ENCODE data around the gene C2orf92.
"Not testable (repeated sequence)": the region's sequence is repeated elsewhere in the genome, so short reads cannot be mapped to it uniquely, and the experiment has no call there.

The C2orf92 gene

GRCh38 chr2:97660044-97660774 is 9.3 kb upstream of the C2orf92 start:
- DNase-seq: no peak

- DNase-seq: no peak
These were observed 8.6 kb upstream of the C2orf92 start for GRCh38 chr2:97660775-97661389.

- DNase-seq: no peak
These were observed 7.6 kb upstream of the C2orf92 start for GRCh38 chr2:97661927-97662326.

- no peak for DNase-seq
These were observed 7.1 kb upstream of the C2orf92 start for GRCh38 chr2:97662386-97662894.

GRCh38 chr2:97662895-97663625 is 6.5 kb upstream of the C2orf92 start:
- peak; percentile 82 for DNase-seq

GRCh38 chr2:97663626-97663961 is 5.9 kb upstream of the C2orf92 start:
- DNase-seq: no peak

GRCh38 chr2:97663962-97664635 is 5.4 kb upstream of the C2orf92 start, which contains the start of gene ACTR1B:
Gene ACTR1B, minus strand, starts transcription at chr2:97664044. Its CDS starts 154 bp downstream, at chr2:97663890.
- peak; percentile 98 for DNase-seq

GRCh38 chr2:97664636-97664970 is 4.9 kb upstream of the C2orf92 start:
- DNase-seq: no peak

- no peak for DNase-seq
These were observed 958 bp downstream of the C2orf92 start for GRCh38 chr2:97670471-97670870.

- no peak for DNase-seq
These were observed 2.0 kb downstream of the C2orf92 start for GRCh38 chr2:97671526-97671925.

GRCh38 chr2:97672606-97673140 is 3.2 kb downstream of the C2orf92 start:
- not testable (repeated sequence) for DNase-seq

- DNase-seq: no peak
These were observed 3.8 kb downstream of the C2orf92 start for GRCh38 chr2:97673182-97673914.

- DNase-seq: no peak
These were observed 4.4 kb downstream of the C2orf92 start for GRCh38 chr2:97673915-97674283.

GRCh38 chr2:97675430-97676113 is 6.1 kb downstream of the C2orf92 start:
- no peak for DNase-seq

- no peak for DNase-seq
These were observed 7.1 kb downstream of the C2orf92 start for GRCh38 chr2:97676620-97677019.

- no peak for DNase-seq
These were observed 8.0 kb downstream of the C2orf92 start for GRCh38 chr2:97677480-97677879.

GRCh38 chr2:97678298-97678697 is 8.8 kb downstream of the C2orf92 start:
- DNase-seq: no peak

- not testable (repeated sequence) for DNase-seq
These were observed 17.7 kb downstream of the C2orf92 start for GRCh38 chr2:97687235-97687634.

- no peak for DNase-seq
These were observed 18.7 kb downstream of the C2orf92 start for GRCh38 chr2:97688062-97688827.

GRCh38 chr2:97691166-97691565 is 21.7 kb downstream of the C2orf92 start:
- DNase-seq: no peak

GRCh38 chr2:97693476-97693875 is 24.0 kb downstream of the C2orf92 start:
- no peak for DNase-seq
